Measurements from ENCODE around the gene VAC14. TPM values are rescaled to one million over a fixed set of nuclear protein-coding genes. Genes with fewer than 3 reads are reported as not detected.

Gene VAC14
- polyA plus RNA-seq, 1 of the 3 experiments (the other 2 are of a cell fraction): 33.2 TPM

GRCh38 chr16:70737377-70738082 lies 63.4 kb downstream of the VAC14 start:
- 26% methylated on average over 15 of the region's 21 CpGs for WGBS (ENCODE audit: low lambda C conversion rate)
- Histone ChIP-seq H3F3A (replicated peaks; ENCODE audit: insufficient read depth) (no peaks in the 10 kb centered on the region), H3K4me3 (ENCODE audit: low read depth in 2 of 2, low read length in 1 of 2) (no peak overlapping the region), H3K9me3 (no peaks in the 10 kb centered on the region), H3K9me2 (no peaks in the 10 kb centered on the region), H3K9ac (peak overlapping the region; percentile 33; the same call in 1 of the 2 replicates), H3K27ac (ENCODE audit: low read depth in 2 of 2, low read length in 1 of 2) (peak overlapping the region; percentile 87 to 99), H3K79me2 (ENCODE audit: insufficient read depth) (no peaks in the 10 kb centered on the region), H3K27me3 (ENCODE audit: insufficient read depth) (no peaks in the 10 kb centered on the region), H3K4me2 (peak overlapping the region; percentile 34; the same call in 1 of the 2 replicates), H3K36me3 (replicated peaks in 1 of 2; ENCODE audit: control insufficient read depth in 1 of 2, insufficient read depth in 2 of 2, low read length in 1 of 2) (no peaks in the 10 kb centered on the region), H3K4me1 (ENCODE audit: control insufficient read depth in 1 of 2, insufficient read depth in 2 of 2, low read depth in 1 of 2, low read length in 1 of 2) (peaks cover 26 to 64% of the 10 kb centered on the region in 2 experiments), H2AFZ (ENCODE audit: low read depth) (no peak overlapping the region), H4K20me1 (ENCODE audit: insufficient read depth) (no peaks in the 10 kb centered on the region)
- ChIA-PET POLR2A (interaction anchor here (1.0 to 3.2 kb wide), 6 partner anchors 10 to 35 kb away, joined by 3 to 17 read pairs (median 4); no protein-coding TSS in a partner anchor), CTCF (interaction anchor here (1.0 to 4.0 kb wide), 20 partner anchors 13 to 100 kb away, joined by 3 to 33 read pairs (median 6); no protein-coding TSS in a partner anchor)
- TF ChIP-seq NFIC (IDR thresholded peaks at IDR 0.05; ENCODE audit: borderline replicate concordance) (0 out of 2 replicates have a peak, but pooled peaks have one; percentile 45), EP300 (IDR thresholded peaks at IDR 0.05; ENCODE audit: borderline replicate concordance in 1 of 2, low read depth in 1 of 2, low read length in 1 of 2) (peak; percentile 27 to 82; a peak in 3 of 4 replicates), RXRA (IDR thresholded peaks at IDR 0.05; ENCODE audit: borderline replicate concordance, low read depth) (no peak), SIN3A (IDR thresholded peaks at IDR 0.05; ENCODE audit: borderline replicate concordance, low read depth, low read length) (peak; percentile 42; the same call in 1 of the 2 replicates), GABPA (IDR thresholded peaks at IDR 0.05; ENCODE audit: low read depth) (no peak), MAX (IDR thresholded peaks at IDR 0.05; ENCODE audit: low read depth) (peak; percentile 77), ELF1 (IDR thresholded peaks at IDR 0.05) (no peak), FOXJ3 (CRISPR knock-in tag; IDR thresholded peaks at IDR 0.05) (peak; percentile 86; the same call in 1 of the 2 replicates), RCOR1 (IDR thresholded peaks at IDR 0.05; ENCODE audit: low read length) (peak; percentile 90), RAD21 (IDR thresholded peaks at IDR 0.05; ENCODE audit: low read length) (no peak; the same call in none of the 2 replicates), TEAD4 (IDR thresholded peaks at IDR 0.05; ENCODE audit: borderline replicate concordance, insufficient read depth) (no peak; the same call in 1 of the 2 replicates), PBX3 (IDR thresholded peaks at IDR 0.05) (peak; percentile 60), USF2 (IDR thresholded peaks at IDR 0.05; ENCODE audit: borderline replicate concordance, low read depth, low read length) (peak; percentile 68; the same call in 1 of the 2 replicates), USF1 (IDR thresholded peaks at IDR 0.05; ENCODE audit: borderline replicate concordance, low read depth) (peak; percentile 86), TCF12 (IDR thresholded peaks at IDR 0.05) (peak; percentile 94), FOXM1 (IDR thresholded peaks at IDR 0.05; ENCODE audit: low read depth) (no peak), JUND (IDR thresholded peaks at IDR 0.05) (no peak; the same call in 1 of the 2 replicates), CHD2 (IDR thresholded peaks at IDR 0.05; ENCODE audit: low read length, partially characterized antibody) (peak; percentile 87), CTCF (IDR thresholded peaks at IDR 0.05) (no peak), FOSL2 (IDR thresholded peaks at IDR 0.05; ENCODE audit: borderline replicate concordance, low read depth) (no peak), MEF2A (IDR thresholded peaks at IDR 0.05; ENCODE audit: borderline replicate concordance, low read depth) (peak; percentile 92), SMC3 (IDR thresholded peaks at IDR 0.05; ENCODE audit: low read depth, low read length) (no peak), MXI1 (IDR thresholded peaks at IDR 0.05; ENCODE audit: low read depth, low read length) (peak; percentile 94), POLR2AphosphoS5 (IDR thresholded peaks at IDR 0.05; ENCODE audit: low read depth, low read length) (peak; percentile 58; the same call in 1 of the 2 replicates)
- peak; percentile 96 for DNase-seq

All from SK-N-SH (cell line).